GM21825 (cell line): ENCODE results near the gene TM4SF4.

Source experiments
- ATAC-seq: cut with Tn5 transposase; IDR thresholded peaks from one replicate; pipeline ENCODE4 v1.9.1; 2021; ENCODE audit warnings: mild to moderate bottlenecking, moderate library complexity; ENCODE audit not compliant: unreplicated experiment

The TM4SF4 gene

GRCh38 chr3:149509526-149509925, 35.0 kb downstream of the TM4SF4 start:
- no peak for ATAC-seq

- no peak for ATAC-seq
These were observed 36.0 kb downstream of the TM4SF4 start for GRCh38 chr3:149510480-149510879.

DNA sequence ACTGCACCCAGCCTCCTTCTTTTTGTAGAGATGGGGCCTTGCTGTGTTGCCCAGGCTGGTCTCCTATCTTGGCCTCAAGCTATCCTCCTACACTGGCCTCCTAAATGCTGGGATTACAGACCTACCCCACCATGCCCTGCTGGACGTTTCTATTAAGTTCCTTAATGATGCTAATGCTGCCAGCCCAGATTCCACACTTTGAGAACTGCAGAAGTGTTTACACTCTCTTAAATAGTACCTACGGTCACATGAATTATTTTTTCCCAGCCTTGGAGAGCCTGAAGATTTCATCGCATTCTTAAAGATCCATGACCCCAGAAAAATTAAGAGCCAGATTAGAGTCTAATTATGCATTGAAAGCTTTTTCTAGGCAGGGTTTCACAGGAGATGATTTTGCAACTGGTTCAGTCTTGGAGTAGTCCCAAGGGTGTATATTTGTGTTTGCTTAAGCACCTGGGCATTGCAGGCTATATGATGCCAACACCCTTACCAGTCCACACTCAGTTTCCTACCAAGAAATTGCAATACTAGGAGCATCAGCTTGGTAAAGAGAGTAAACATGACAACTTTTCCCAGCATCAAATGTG, 36.6 kb downstream of the TM4SF4 start:
- ATAC-seq: no peak

GRCh38 chr3:149512073-149512782, 37.7 kb downstream of the TM4SF4 start:
- peak; percentile 80 for ATAC-seq

GRCh38 chr3:149514471-149514870, 40.0 kb downstream of the TM4SF4 start:
- ATAC-seq: no peak

DNA sequence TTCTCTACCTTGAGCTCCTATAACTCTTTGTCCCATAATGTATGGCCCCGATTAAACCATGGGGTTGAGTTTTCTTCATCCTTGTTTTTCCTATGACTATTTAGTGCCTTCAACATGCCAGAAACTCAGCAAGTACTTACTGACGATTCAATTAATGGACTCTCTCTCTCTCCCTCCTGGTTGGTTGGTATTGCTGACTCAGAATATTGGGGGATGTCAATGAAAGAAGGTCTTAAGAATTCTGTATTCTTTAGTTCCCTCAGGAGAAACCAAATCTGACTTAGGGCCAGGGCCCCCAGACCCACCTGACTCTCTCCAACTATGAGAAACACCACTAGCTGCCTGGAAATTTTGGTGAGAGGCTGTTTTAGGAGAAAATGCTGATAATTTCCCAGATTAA, 40.8 kb downstream of the TM4SF4 start:
- no peak for ATAC-seq

DNA sequence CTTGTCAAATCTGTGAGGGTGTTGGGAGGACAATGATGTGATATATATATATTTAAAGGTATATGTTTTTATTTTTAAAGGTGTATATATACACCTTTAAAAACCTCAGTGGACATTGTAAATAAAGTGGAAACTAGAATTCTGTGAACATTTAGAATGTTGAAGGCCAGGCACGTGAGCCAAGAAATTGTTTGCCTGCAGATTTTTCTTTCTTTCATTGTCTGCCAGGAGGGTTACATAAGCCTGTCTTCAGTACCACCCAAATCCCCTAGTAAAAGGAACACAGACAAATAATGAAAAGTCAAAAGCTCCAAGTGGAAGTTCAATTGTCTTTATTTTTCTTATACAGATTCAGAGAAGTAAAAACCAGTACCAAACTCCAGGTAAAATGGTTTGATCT, 42.4 kb downstream of the TM4SF4 start:
- ATAC-seq: no peak

GRCh38 chr3:149519912-149520311, 45.4 kb downstream of the TM4SF4 start:
- ATAC-seq: no peak

- ATAC-seq: no peak
These were observed 49.2 kb downstream of the TM4SF4 start for GRCh38 chr3:149523512-149524299.

DNA sequence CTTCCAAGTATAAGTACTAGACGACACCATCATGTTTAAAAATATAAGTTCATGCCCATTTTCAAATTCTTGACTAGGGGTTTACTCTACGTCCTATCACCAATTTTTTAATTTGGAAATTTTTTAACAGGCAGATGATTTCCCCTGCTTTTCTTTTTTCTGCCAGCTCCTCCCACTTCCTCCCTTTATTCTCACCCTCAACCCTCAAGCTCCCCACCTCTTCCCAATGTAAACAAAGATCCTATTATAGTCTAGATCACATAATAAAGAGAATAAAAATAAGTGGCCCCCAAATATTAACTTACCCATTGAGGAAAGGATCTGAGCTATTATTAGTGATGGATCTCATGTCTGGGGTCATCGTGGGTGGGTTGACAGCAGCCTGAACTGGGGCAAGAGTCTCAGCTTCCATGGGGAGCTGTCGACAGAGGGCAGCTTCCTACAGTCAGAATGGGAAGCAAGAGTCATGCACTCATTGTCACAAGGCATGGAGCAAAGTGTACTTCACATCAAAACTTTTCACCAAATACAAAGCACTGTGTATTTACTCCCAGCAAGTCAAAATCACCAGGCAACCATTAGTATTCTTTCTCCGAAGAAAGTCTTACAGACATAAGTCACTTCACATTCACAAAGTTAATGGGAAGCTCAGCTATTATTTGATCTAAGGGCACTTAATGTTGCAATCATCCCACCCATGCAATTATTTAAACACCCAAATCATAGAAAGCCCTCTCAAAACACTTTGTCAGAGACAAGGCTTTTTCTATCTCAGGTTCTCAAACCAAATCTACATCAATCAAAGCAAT, 53.2 kb downstream of the TM4SF4 start:
- ATAC-seq: no peak

- no peak for ATAC-seq
These were observed 53.8 kb downstream of the TM4SF4 start for GRCh38 chr3:149528340-149528650.

DNA sequence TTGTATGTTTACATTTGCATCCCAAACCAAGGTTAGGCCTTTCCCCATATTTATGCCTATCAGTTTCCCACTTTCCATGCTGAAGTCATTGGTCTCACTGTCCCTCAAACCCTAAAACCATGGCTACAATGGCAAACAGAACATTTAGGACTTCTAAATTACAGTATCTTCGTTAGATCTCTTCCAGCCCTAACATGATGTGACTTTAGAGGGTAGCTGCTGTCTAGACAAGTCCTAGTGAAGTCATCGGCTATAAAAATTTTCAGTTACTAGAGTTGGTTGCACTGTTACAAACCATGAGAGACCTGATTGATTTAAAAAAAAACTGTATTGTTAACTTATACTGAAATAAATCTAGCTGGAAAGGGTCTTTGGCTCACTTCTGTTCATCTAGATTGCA, 54.6 kb downstream of the TM4SF4 start:
- ATAC-seq: no peak

GRCh38 chr3:149532489-149533180, 58.1 kb downstream of the TM4SF4 start:
- no peak for ATAC-seq

- no peak for ATAC-seq
These were observed 59.6 kb downstream of the TM4SF4 start for GRCh38 chr3:149534082-149534481.

- ATAC-seq: no peak
These were observed 60.3 kb downstream of the TM4SF4 start for GRCh38 chr3:149534671-149535332.

DNA sequence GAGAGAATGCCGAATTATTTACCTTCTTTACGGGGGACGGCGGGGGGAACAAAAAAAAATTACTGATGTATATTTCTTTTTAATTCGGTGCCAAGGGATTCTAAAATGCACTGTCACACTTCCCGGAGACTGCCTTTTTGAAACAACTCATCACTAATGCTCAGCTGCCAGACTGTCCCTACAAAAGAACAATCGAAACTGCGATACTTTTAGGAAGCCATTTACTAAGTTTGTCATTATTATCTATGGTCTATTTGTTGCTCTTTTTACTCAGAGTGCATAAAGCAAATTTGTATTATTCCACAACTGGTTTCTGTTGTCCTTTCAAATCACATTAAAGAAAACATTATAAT, 60.8 kb downstream of the TM4SF4 start:
- no peak for ATAC-seq

- ATAC-seq: no peak
These were observed 61.9 kb downstream of the TM4SF4 start for GRCh38 chr3:149536429-149536828.

GRCh38 chr3:149538371-149538770, 63.9 kb downstream of the TM4SF4 start:
- ATAC-seq: no peak

GRCh38 chr3:149541091-149541491, 66.6 kb downstream of the TM4SF4 start:
- no peak for ATAC-seq
